GM18951 (cell line): Measurements from ENCODE around the gene CREB3L1.

Experiments
- POLR2A ChIP-seq: IDR thresholded peaks from 4 replicates; pipeline ENCODE4 v1.6.1; 2011; ENCODE audit warnings: mild to moderate bottlenecking; ENCODE audit not compliant: insufficient read length, insufficient read depth; ENCODE audit errors: extremely low read depth
- in situ Hi-C: fragments of 300-500 bp; cut with MboI; formaldehyde crosslinking; loops from one replicate; pipeline ENCODE4 v1.12.0; 2022; ENCODE audit warnings: low sequenced_read_pairs, mixed read lengths, inconsistent platforms; ENCODE audit not compliant: unreplicated experiment

Gene CREB3L1

GRCh38 chr11:46357483-46357936 lies 80.0 kb downstream of the CREB3L1 start:
- TF ChIP-seq POLR2A, result no peak
- in situ Hi-C loops, result no loop called here

- TF ChIP-seq POLR2A, result no peak
- in situ Hi-C loops, result no loop called here
Observed at GRCh38 chr11:46359953-46360352, 82.5 kb downstream of the CREB3L1 start.

- in situ Hi-C loops, result no loop called here
- no peak for TF ChIP-seq POLR2A
Observed at GRCh38 chr11:46360878-46361277, 83.4 kb downstream of the CREB3L1 start.

GRCh38 chr11:46361283-46362155 lies 84.1 kb downstream of the CREB3L1 start:
- peak; percentile 62 for TF ChIP-seq POLR2A
- in situ Hi-C loops, result no loop called here

GRCh38 chr11:46362156-46363030 lies 84.9 kb downstream of the CREB3L1 start:
- TF ChIP-seq POLR2A, result no peak
- in situ Hi-C loops, result no loop called here

GRCh38 chr11:46363031-46363407 lies 85.6 kb downstream of the CREB3L1 start:
- no peak for TF ChIP-seq POLR2A
- in situ Hi-C loops, result no loop called here

GRCh38 chr11:46363455-46364005 lies 86.1 kb downstream of the CREB3L1 start:
- no peak for TF ChIP-seq POLR2A
- in situ Hi-C loops, result no loop called here

GRCh38 chr11:46364056-46364455 lies 86.6 kb downstream of the CREB3L1 start:
- in situ Hi-C loops, result no loop called here
- no peak for TF ChIP-seq POLR2A

- in situ Hi-C loops, result no loop called here
- TF ChIP-seq POLR2A, result no peak
Observed at GRCh38 chr11:46364791-46365190, 87.3 kb downstream of the CREB3L1 start.

- no peak for TF ChIP-seq POLR2A
- in situ Hi-C loops, result no loop called here
Observed at GRCh38 chr11:46366260-46366659, 88.8 kb downstream of the CREB3L1 start.

- TF ChIP-seq POLR2A, result no peak
- in situ Hi-C loops, result no loop called here
Observed at GRCh38 chr11:46366661-46367161, 89.2 kb downstream of the CREB3L1 start.

GRCh38 chr11:46367244-46367915 lies 89.9 kb downstream of the CREB3L1 start:
- in situ Hi-C loops, result no loop called here

GRCh38 chr11:46367916-46368267 lies 90.4 kb downstream of the CREB3L1 start:
- TF ChIP-seq POLR2A, result no peak
- in situ Hi-C loops, result no loop called here

More at GRCh38 chr11:46367244-46367915, 89.9 kb downstream of the CREB3L1 start:
- no peak for TF ChIP-seq POLR2A
